BJ (cell line): Measurements from ENCODE around the gene DENND2A. TPM values are rescaled to one million over a fixed set of nuclear protein-coding genes. Genes with fewer than 3 reads are reported as not detected.

Experiments
- CTCF ChIA-PET: fragments of 350-600 bp; formaldehyde crosslinking; extraction: SDS; loops from one replicate; lab custom pipeline; 2021; ENCODE audit warnings: antibody characterized with exemption, inconsistent platforms; lab: Yijun Ruan, JAX
- POLR2A ChIA-PET: fragments of 300-600 bp; sonication (Branson Sonifier 250); formaldehyde crosslinking; extraction: SDS; loops from one replicate; lab custom pipeline; 2021; ENCODE audit warnings: antibody characterized with exemption; lab: Charles Lee
- DNase-seq: peaks from one replicate; pipeline ENCODE4 v3.0.0-alpha.2; 2011; ENCODE audit warnings: low read depth
- H3K27me3 ChIP-seq: 2 replicates; pipeline ENCODE4 v1.6.0; 2011; ENCODE audit warnings: low read length; ENCODE audit not compliant: control insufficient read depth, insufficient read depth
- H3K36me3 ChIP-seq: 2 replicates; pipeline ENCODE4 v1.5.1; 2011; ENCODE audit warnings: low read length; ENCODE audit not compliant: control insufficient read depth, insufficient read depth
- H3K4me3 ChIP-seq: 2 replicates; pipeline ENCODE4 v1.5.1; 2011; ENCODE audit warnings: low read depth, mild to moderate bottlenecking, control low read depth, low read length
- CTCF ChIP-seq: IDR thresholded peaks from 2 replicates; pipeline ENCODE4 v1.5.1; 2011; ENCODE audit warnings: low read depth, mild to moderate bottlenecking, control low read depth, inconsistent platforms, low read length, moderate library complexity; ENCODE audit not compliant: insufficient read depth
- polyA minus RNA-seq: library from RNA; depleted of rRNA, polyadenylated mRNA; stranded (reverse); fragments of >200 nt; gene quantifications from 2 replicates; pipeline ENCODE4 v1.2.3, GENCODE V29; 2011; rRNA and poly(A)+ RNA removed
- polyA plus RNA-seq: library from polyadenylated mRNA; depleted of rRNA; stranded (reverse); fragments of >200 nt; gene quantifications from 2 replicates; pipeline ENCODE4 v1.2.3, GENCODE V29; 2011; rRNA removed

Gene DENND2A
- 2.9 and 3.3 TPM in 2 replicates for polyA plus RNA-seq
- 3.8 and 4.9 TPM in 2 replicates for polyA minus RNA-seq

GRCh38 chr7:140640727-140641523 lies at the start of gene DENND2A:
DENND2A (minus strand) TSS chr7:140640813; CDS start chr7:140602397, 38,416 bp downstream.
- CTCF ChIA-PET, result interaction anchor here (0.5 to 3.5 kb wide), 5 partner anchors 9 to 158 kb away, joined by 3 to 14 read pairs (median 5); no protein-coding TSS in a partner anchor
- Histone ChIP-seq H3K27me3 (no peaks in the 10 kb centered on the region), H3K4me3 (peak within 1 kb of the TSS; percentile 66), H3K36me3 (no peaks in the 10 kb centered on the region)
- POLR2A ChIA-PET, result interaction anchor here (0.5 kb wide), 1 partner anchor 12 kb away, joined by 3 read pairs; no protein-coding TSS in a partner anchor
- no peak for TF ChIP-seq CTCF
- no peak for DNase-seq

GRCh38 chr7:140689199-140690152 lies 48.9 kb upstream of the DENND2A start:
- H3K27me3 ChIP-seq, result no peaks in the 10 kb centered on the region
- H3K36me3 ChIP-seq, result peaks cover 12% of the 10 kb centered on the region
- no peak overlapping the region for H3K4me3 ChIP-seq
- CTCF ChIA-PET, result interaction anchor here (0.8 kb wide), 1 partner anchor 11 kb away, joined by 3 read pairs; no protein-coding TSS in a partner anchor
- DNase-seq, result no peak
- TF ChIP-seq CTCF, result no peak
- POLR2A ChIA-PET, result no interaction called here

- TF ChIP-seq CTCF, result no peak
- ChIA-PET CTCF (no interaction called here), POLR2A (no interaction called here)
- H3K4me3 ChIP-seq, result no peak overlapping the region
- peaks cover 12% of the 10 kb centered on the region for H3K36me3 ChIP-seq
- no peaks in the 10 kb centered on the region for H3K27me3 ChIP-seq
- DNase-seq, result no peak
These were observed 47.7 kb upstream of the DENND2A start for GRCh38 chr7:140688341-140688740.

- ChIA-PET POLR2A (no interaction called here), CTCF (interaction anchor here (0.5 to 4.0 kb wide), 3 partner anchors 12 to 33 kb away, joined by 3 to 21 read pairs (median 4); no protein-coding TSS in a partner anchor)
- H3K4me3 ChIP-seq, result no peak overlapping the region
- no peak for TF ChIP-seq CTCF
- H3K27me3 ChIP-seq, result no peaks in the 10 kb centered on the region
- DNase-seq, result no peak
- H3K36me3 ChIP-seq, result peaks cover 13% of the 10 kb centered on the region
These were observed 46.3 kb upstream of the DENND2A start for GRCh38 chr7:140686921-140687320.
